Stimulated activated CD8-positive, alpha-beta memory T cell treated with anti-CD3 and anti-CD28 coated beads, Interleukin-2, amount 100 ng/mL, for 48 hours (primary cell): Measurements from ENCODE around the gene CREB3L1.
A peak's percentile ranks its signal among the peaks of the same experiment; 100 is the strongest.

Experiments used
- DNase-seq, 2 donors: peaks; one replicate each; pipeline ENCODE4 v3.0.0-alpha.2; 2020; ENCODE audit warnings: low read depth in 2 of 2

CREB3L1 gene, protein sequence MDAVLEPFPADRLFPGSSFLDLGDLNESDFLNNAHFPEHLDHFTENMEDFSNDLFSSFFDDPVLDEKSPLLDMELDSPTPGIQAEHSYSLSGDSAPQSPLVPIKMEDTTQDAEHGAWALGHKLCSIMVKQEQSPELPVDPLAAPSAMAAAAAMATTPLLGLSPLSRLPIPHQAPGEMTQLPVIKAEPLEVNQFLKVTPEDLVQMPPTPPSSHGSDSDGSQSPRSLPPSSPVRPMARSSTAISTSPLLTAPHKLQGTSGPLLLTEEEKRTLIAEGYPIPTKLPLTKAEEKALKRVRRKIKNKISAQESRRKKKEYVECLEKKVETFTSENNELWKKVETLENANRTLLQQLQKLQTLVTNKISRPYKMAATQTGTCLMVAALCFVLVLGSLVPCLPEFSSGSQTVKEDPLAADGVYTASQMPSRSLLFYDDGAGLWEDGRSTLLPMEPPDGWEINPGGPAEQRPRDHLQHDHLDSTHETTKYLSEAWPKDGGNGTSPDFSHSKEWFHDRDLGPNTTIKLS

DNA sequence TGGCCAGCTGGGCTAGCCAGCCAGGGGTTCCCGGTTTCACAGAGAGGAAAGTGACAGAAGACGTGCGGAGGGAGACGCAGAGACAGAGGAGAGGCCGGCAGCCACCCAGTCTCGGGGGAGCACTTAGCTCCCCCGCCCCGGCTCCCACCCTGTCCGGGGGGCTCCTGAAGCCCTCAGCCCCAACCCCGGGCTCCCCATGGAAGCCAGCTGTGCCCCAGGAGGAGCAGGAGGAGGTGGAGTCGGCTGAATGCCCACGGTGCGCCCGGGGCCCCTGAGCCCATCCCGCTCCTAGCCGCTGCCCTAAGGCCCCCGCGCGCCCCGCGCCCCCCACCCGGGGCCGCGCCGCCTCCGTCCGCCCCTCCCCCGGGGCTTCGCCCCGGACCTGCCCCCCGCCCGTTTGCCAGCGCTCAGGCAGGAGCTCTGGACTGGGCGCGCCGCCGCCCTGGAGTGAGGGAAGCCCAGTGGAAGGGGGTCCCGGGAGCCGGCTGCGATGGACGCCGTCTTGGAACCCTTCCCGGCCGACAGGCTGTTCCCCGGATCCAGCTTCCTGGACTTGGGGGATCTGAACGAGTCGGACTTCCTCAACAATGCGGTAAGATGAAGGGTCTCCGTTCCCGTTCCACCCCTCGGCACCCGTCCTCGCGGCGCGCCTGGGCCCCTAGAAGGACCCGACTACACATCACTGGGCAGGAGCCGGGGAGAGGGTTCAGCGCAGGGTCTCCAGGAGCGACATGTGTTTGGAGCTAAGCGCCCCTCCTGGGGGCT lies at the start of gene CREB3L1:
TSS of gene CREB3L1 (plus strand) at position 41 of the 765 bp plus-strand sequence. CDS start at position 491, 450 bp downstream.
- DNase-seq = no peak

DNA sequence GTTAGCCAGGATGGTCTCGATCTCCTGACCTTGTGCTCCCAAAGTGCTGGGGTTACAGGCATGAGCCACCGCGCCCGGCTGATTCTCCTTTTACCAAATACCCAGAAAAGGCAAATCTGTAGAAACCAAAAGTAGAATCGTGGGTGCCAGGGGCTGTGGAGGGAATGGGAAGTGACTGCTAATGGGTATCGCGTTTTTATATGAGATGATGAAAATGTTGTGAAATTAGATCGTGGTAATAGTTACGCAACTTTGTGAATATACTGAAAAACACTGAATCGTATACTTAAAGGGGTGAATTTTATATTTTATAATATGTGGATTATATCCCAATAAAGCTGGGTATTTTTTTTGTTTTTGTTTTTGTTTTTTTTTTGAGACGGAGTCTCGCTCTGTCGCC lies 48.2 kb upstream of the CREB3L1 start:
- no peak for DNase-seq

DNA sequence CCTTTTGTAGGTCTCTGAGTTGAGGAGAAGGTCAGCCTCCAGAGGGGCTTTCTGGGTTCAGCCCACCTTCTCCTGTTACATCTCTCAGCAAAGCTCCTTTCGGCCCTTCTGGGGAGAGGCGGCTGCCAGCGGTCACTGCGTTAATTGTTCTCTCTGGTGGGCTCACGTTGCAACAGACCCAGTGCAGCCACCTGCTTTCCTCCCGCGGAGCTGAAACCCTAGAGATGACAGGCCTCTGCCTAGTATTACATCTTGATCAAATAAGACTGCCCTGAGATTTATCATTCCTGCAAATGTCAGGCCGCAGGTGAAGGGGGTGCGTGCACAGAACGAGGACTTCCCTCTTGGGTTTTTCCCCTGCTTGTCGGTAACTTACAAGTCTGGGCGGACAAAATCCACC lies 43.2 kb upstream of the CREB3L1 start:
- no peak for DNase-seq

DNA sequence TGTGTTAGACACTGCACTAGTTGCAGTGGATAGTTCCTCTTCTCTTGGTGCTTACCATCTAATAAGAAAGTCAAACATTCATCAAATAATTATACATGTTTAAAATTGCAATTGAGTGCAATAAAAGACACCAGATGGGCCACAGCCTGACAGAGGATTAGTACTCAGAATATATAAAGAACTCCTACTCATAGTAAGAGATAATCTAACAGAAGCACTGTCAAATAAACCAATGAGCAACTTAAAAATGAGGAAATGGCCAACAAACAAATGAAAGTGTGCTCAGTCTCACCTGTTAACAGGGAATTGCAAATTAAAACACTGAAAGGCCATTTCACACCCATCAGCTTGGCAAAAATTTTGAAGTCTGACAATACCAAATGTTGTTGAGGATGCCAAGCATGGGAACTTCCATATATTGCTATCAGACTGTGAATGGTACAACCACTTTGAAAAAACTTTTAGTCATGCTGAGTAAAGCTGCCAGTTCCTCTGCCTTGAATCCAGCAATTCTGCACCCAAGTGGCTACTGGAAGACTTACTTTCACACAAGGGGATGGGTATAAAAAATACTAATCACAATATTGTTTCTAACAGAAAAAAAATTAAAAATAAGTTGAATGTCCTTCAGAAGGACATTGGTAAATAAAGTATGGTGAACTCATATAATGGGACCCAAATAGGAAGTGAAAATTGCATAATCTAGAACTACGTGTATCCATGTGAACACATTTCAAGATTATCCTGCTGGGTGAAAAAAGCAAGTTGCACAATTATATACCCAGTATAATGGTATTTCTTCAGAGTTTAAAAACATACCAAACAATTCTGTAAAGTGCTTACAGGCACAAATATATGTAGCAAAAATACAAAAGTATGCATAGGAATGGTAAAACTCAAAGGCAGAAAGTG lies 41.4 kb upstream of the CREB3L1 start:
- no peak for DNase-seq

DNA sequence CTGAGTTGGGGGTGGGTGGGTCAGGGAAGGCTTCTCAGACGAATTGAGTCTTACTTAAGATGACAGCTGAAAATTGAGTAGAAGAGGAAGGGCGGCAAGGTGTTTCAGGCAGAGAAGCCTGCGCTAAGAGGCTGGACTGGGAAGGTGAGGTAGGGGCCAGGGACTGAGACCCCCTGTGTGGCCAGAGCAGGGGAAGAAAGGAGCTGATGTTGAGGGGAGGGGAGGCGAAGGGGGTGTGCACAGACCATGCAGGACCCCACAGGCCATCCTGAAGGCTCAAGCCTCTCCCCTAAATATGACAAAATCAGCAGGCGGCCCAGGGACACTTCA lies 40.6 kb upstream of the CREB3L1 start:
- no peak for DNase-seq

DNA sequence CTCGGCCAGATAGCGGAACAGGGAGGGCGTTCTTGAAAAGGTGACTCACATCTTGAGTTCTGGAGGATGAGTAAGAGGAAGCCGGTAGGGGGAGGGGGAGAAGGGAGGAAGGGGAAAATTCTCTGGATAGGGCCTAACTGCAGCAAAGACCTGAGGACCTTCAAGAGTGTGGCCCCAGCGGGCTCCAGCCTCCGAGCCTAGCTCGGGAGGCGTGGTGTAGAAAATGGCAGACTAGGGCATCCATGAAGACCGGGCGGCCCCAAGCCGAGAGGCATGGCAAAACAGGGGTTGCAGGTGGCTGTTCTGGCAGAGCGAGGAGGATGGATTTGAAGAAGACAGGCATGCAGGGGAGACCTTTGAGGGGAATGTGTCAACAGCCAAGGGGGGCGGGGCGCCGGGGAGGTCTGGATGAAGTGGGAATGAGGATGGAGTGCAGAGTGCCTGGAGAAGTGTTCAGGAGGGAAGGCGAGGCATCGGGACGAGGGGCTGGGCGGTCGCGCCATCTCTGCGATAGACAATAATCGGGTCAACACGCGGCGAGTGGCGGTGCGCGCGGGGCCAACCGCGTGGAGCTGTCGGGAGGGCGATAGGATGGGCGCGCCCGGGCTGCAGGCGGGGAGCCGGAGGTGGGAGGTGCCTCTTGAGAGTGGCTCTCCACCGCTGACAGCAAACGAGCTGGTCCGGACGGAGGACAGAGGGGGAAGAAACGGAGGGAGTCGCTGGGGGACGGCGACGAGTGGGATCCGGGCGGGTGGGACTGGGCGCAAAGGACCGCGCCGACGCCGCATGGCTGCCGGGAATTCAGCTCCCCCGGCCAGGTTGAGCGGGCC lies 40.0 kb upstream of the CREB3L1 start:
- DNase-seq = peak; percentile 35 to 41

DNA sequence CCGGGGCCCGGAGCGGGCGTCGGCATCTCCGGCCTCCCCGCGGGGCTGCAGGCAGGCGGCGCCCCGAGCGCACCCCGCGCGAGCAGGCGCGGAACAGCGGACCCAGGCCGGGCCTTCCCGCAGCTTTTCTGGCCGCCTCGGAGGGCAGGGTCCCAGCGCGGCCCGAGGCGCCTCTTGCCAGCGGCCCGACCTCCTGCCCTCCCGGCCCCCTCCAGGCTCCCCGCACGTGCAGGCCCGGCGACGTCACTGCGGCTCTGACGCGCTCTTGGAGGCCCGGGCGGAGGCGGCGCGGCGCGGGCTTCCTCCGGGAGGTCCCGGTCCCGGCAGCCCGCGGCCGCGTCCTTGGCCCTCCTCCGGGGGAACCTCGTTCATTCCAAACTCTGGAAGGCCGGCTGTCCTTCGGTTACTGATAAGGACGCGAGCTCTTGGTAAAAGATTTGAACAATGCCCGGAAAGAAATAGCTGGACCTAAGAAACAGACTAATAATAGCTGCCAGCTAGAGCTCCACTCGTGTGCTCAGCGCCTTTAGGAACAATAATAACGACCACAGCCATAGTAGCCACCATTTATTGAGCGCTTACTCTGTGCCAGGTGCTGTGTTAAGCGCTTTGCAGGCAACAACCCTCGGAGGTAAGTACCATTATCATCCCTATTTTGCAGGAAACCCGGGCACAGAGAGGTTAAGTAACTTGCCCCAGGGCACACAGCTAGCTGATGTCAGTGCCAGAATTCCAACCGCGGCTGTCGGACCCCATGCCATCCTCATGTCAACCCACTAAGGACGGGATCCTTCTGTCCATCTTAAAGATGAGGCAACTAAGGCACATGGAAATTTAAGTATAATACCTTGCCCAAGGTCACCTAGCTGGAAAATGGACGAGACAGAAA lies 39.1 kb upstream of the CREB3L1 start:
- peak; percentile 55 to 58 for DNase-seq

DNA sequence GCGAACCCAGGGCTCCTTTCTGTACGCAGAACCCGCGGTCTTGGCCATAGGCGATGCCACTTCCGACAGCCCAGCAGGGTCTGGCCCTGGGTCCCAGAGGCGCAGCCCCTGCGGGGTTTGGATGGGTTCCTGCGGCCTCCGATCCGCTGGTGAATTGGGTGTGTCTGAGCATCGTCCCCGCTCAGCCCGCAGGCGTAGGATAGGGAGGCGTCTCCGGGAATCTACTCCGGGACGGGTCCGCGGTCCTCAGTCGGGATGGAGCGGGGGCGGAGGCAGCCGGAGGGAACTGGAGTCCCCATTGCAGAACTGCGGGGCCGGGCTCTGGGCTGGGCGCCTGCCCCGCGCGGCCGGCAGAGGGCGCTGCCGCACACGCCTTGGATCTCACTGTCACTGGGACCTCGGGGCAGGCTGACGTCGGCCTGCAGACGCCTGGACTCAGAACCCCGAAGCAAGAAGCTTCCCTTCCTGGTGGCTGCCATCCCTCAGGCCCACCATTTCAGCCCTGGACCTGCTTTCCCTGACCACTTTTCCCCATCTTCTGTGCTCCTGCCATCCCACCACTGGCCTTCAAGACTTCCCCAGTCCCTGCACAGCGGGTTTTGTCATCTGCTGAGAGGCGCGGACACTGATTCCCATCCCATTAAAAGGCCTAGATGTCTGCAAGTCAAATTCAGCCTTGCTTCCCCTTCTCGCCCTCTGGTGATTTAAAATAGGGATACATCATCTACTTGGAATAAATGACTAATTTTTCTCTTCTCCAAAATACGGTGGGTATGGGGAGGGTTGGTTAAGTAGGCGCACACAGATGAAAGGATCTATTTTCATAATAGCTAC lies 38.3 kb upstream of the CREB3L1 start:
- peak; percentile 68 to 77 for DNase-seq

DNA sequence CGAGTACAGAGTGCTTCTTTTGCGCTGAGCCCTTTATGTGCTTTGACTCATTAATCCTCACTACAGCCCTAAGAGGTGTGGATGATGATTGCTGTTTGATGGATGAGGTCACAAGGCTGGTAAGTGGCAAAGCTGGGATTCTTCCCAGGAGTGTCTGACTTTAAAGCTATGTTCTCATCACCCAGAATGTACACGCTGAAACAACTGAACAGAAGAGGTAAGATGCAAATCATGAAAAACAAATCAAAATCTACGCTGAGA lies 37.7 kb upstream of the CREB3L1 start:
- no peak for DNase-seq

DNA sequence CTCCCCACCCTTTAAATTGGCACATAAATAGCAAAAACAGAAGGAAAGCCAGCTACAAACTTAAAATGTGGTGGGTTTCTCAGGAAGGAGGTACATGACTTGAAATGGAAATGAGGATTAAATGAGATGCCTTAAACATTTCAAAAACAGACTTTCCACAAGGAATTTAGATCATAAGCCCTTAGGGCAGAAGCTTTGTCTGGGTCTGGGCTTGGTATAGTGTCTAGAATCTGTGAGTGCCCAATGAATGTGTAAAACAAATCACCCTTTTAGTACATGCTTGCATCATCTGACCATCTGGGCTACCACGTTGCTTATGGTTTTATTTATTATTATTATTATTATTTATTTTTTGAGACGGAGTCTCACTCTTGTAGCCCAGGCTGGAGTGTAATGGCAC lies 37.1 kb upstream of the CREB3L1 start:
- no peak for DNase-seq

DNA sequence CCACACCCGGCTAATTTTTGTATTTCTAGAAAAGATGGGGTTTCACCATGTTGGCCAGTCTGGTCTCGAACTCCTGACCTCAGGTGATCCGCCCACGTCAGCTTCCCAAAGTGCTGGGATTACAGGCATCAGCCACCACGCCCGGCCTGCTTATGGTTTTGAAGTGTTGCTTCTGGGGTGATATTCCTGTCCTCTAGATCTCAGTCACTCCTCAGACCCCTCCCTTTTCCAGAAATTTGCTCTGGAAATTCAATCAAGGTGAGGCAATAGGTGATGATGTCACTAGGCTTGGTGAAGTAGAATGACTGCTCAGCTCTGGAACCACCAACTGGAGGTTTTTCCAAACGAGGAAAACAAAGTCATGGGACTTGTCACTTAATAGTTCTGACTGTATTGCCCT lies 36.6 kb upstream of the CREB3L1 start:
- DNase-seq = no peak

DNA sequence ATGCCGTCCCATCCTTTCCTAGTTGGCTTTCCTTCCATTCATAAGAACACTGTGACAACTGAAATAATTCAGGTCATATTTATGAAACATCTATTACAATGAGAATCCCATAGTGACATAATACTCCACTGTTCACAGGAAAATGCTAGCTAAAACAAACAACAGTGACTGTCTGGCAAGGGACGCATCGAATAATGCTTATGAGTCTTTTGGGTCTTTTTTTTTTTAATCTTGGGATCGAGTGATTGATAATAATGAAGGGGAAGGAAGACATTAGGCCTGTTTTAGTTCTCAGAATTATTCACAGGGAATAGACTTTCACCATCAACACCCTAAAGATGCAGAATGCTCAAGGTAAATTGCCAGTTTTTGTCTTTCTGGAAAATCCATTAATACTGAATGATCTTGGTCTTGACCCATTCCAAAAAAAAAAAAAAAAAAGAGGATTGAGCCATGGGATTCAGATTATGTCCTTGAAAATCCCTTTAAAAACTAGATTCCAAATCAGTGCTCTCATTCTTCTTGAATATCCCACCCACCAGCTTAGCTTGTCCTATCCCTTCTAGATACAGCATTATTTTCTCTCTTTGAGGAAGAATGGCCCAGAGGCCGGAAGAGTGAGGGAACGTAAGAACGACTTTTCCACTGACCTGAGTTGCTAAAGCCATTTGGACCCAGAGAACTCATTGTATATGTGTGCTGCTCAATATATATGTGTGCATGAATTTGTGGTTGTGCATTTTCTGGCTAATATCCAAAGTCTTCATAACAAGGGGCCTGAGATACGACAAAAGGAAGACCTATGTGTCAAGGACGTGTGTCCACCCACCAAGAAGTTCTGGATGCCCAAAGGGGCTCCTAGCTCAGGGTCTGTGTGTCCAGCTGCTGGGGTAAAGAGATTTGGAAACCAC lies 35.2 kb upstream of the CREB3L1 start:
- no peak for DNase-seq

DNA sequence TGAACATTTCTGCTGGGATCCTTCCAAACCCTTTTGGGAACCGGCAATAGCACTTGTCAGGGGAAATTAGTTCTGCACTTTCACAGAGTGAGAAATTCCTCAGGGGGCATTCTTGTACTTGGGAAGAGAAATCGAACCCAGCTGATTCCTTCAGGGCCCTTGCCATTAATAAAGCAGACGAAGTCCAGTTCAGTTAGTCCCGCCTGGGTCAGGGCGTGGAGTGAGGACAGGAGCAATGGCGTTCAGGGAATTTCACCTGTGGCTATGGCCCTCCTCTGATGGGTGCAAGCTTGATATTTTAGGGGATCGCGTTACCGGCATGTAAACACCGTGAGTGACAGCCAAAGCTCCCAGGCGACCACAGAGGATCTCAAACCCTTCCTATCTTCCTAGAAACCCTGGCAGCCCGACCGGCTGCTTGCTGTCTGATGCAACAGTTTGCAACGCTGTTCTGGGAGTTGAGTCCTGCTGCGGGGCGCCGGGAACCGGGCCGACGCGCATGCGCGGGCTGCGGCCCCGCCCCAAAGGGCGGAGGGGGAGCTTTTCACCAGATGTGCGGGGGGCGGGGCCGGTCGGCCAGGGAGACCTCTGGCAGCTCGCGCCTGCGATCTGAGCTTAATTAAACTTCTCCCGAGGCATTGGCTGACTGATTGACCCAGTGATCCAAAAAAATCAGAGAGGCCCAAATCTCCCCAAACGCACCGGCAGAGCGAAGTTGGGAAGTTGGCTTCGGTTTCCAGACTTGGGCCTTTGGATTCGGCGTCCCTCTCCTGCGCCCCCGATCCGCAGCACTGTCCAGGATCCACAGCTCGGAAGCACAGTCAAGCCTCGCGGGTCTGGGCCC lies 34.3 kb upstream of the CREB3L1 start:
- peak; percentile 89 to 94 for DNase-seq

DNA sequence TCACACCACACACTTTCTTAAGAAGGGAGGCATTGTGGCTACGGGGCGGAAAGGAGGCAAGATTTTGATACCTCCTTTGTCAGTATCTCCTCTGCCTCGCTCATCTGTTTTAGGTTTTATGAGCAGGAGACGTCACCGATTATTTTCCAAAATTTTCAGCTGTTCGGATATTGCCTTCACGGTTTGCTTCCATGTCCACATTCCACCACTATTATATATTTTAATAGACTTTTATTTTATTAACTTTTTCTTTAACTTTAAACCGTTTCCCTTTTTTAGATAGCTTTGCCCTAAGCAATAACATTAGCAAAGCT lies 33.7 kb upstream of the CREB3L1 start:
- no peak for DNase-seq

DNA sequence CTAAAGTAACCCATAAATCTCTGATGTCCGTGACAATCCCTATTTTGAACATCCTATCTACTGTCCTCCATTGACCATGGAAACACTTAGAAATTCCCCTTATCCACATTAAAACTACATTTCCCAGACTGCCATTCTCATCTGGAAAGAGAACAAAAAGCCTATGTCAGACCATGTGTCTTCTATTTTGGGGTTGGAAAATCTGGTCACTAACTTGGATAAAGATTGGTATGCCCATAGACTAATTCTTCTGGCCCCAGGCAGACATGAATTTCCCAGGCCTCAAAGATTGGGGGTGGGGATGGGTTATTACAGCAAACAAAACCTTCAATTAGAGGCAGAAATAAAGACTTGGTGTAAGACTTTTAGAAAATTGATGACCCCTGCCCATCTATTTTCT lies 30.9 kb upstream of the CREB3L1 start:
- DNase-seq = no peak

DNA sequence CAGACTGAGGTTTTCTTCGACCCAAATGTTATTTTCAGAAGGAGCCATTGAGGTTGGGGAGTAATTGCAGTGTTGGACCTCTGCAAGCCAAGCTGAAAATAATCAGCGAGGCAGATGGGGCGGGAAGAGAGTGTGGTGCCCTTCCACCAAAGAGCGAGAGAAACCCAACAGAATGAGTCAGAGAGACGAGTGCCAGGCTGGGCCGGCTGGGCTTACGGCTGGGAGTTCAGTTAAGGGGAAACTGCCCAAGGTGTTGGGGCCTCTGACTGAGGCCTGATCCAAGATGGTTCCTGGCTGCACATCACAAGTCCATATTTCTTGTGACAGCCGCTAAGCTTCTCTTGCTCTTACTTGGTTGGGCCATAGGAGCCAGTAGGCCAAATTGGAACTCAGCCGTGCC lies 30.4 kb upstream of the CREB3L1 start:
- no peak for DNase-seq

DNA sequence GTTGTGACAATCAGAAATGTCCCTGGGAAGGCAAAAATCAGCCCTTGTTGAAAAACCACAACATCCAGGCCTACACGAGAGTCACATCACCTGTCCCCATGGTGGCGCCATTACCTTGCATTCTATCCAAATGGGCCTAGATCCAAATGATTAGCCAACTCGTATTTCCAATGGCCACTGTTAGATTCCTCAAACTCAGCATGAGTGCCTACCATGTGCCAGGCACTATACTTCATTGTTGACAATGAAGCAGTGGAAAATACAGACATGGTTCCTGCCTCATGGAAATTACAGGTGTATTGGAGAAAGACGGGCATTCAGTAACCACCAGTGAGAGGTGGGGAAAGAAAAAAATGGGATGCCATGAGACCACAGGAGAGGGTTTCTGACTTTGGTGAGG lies 29.8 kb upstream of the CREB3L1 start:
- DNase-seq = no peak
